IPS-18a (cell line): ENCODE results near the gene ZNF784.

Source experiments
- H3K27ac ChIP-seq: one replicate; pipeline ENCODE4 v1.5.1; 2013; ENCODE audit warnings: low read length
- H3K27me3 ChIP-seq: one replicate; pipeline ENCODE4 v1.6.1; 2013; ENCODE audit warnings: mild to moderate bottlenecking, low read length; ENCODE audit not compliant: control insufficient read depth, insufficient read depth
- H3K36me3 ChIP-seq: one replicate; pipeline ENCODE4 v1.6.1; 2013; ENCODE audit warnings: low read depth, low read length; ENCODE audit not compliant: control insufficient read depth
- H3K4me1 ChIP-seq: one replicate; pipeline ENCODE4 v1.6.1; 2013; ENCODE audit warnings: low read depth, low read length; ENCODE audit not compliant: control insufficient read depth
- H3K4me3 ChIP-seq: one replicate; pipeline ENCODE4 v1.5.1; 2013; ENCODE audit warnings: low read length
- H3K9ac ChIP-seq: one replicate; pipeline ENCODE4 v1.6.1; 2013; ENCODE audit warnings: mild to moderate bottlenecking, low read length, moderate library complexity
- H3K9me3 ChIP-seq: one replicate; pipeline ENCODE4 v1.6.1; 2013; ENCODE audit warnings: low read depth, low read length; ENCODE audit not compliant: control insufficient read depth

ZNF784 gene

DNA sequence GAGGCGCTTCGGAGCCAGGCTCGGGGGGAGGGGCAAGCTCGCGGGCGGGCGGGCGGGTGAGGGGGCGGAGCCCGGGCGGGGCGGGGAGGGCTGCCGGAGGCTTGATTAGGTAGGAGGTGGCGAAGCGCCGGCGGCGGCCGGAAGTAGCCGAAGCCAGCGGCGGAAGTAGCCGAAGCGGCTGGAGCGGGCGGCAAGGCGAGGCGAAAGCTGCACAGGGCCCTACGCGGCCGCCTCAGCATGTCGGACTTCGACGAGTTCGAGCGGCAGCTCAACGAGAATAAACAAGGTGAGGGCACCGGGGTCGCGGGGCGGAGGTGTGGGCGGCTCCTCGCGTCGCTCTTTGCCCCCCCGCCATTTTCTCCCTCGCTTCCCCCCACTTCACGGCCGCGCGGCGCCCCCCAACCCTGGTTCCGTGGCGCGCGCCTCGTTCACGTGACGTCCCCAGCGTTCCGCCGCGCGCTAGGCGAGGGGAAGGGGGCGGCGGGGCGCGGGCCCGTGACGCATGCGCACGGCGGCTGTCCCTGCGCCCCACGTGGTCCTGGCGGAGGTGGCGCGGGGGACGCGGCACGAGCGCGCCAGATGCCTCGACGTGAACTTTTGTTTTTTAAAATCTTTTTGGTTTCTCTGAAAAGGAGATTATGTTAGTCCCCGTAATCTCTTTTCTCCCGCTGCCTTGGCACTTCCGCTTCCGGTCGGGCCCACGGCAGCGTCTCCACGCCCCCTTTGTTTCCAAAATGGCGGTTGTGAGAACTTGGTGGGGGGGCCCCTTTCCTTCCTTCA is 30.7 kb upstream of the ZNF784 start, which contains the start of gene U2AF2:
U2AF2 (plus strand) TSS at position 168 of the 780 bp plus-strand sequence; CDS start at position 238, 70 bp downstream.
- H3K4me3 ChIP-seq, result peak within 1 kb of the TSS; percentile 99

DNA sequence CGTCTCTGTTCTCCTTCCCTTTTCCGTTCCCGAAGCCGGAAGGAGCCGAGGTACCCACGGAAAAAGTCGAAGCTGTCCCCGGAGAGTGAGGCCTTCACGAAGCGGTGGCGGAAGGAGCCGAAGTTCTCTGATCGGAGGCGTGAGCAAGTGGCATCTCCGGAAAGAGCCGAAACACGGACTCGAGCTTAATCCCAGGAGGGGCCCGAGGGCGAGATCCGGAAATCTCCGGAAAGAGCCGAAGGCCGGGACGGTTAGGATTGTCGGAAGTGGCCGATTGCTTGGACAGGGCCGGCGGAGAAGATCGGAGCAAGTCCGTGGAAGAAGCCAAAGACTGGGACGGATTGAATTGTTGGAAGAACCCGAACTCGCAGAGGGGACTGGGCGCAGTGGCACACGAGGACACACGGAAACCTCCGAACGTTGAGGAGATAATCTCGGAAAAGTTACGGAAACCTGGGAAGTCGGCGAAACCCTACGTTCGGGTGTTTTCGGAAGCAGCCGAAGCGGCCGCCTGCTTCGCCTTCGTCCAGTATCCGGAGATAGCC is 30.0 kb upstream of the ZNF784 start:
- Histone ChIP-seq H3K36me3 (no peaks in the 10 kb centered on the region), H3K9ac (peak overlapping the region; percentile 97), H3K27me3 (no peaks in the 10 kb centered on the region), H3K27ac (peak overlapping the region; percentile 99), H3K9me3 (no peaks in the 10 kb centered on the region), H3K4me1 (peaks cover 7% of the 10 kb centered on the region), H3K4me3 (peak overlapping the region; percentile 95)

More for the DNA sequence above, 30.7 kb upstream of the ZNF784 start, which contains the start of gene U2AF2:
- Histone ChIP-seq H3K27ac (peak within 1 kb of the TSS; percentile 99), H3K27me3 (no peaks in the 10 kb centered on the region), H3K9ac (peak within 1 kb of the TSS; percentile 99), H3K9me3 (no peaks in the 10 kb centered on the region), H3K36me3 (no peaks in the 10 kb centered on the region), H3K4me1 (peaks cover 7% of the 10 kb centered on the region)

DNA sequence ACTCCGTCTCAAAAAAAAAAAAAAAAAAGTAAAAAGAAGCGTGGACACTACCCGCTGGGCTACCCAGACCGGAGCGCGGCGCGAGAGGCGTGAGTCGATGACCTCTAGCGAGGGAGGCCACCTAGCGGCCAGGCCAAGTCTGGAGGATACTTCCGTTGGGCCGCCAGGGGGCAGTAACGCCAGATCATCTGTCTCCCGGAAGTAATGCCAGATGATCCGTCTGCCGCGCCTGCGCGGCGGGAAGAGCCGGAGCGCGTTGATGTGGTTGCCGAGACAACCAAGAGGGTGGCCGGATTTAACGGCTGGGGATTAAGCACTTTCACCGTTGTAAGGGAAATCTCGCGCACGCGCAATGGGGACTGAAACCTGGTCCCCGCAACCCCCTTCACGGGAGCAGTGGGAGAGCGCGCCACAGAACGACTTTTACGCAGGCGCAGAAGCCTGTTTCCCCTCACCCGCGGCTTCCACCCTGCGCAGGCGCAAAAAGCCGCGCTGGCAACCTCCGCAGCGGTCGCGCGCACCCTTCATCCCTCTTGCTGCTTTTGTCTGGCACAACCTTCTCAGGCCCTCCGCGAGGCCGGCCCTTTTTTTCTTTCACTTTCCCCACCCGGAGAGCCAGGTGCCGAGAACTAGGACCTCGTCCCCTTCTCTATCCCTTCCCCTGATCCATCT is 29.4 kb upstream of the ZNF784 start:
- Histone ChIP-seq H3K9ac (peak overlapping the region; percentile 97), H3K27ac (peak overlapping the region; percentile 99), H3K36me3 (no peaks in the 10 kb centered on the region), H3K27me3 (no peaks in the 10 kb centered on the region), H3K4me3 (peak overlapping the region; percentile 95), H3K4me1 (peaks cover 7% of the 10 kb centered on the region), H3K9me3 (no peaks in the 10 kb centered on the region)

DNA sequence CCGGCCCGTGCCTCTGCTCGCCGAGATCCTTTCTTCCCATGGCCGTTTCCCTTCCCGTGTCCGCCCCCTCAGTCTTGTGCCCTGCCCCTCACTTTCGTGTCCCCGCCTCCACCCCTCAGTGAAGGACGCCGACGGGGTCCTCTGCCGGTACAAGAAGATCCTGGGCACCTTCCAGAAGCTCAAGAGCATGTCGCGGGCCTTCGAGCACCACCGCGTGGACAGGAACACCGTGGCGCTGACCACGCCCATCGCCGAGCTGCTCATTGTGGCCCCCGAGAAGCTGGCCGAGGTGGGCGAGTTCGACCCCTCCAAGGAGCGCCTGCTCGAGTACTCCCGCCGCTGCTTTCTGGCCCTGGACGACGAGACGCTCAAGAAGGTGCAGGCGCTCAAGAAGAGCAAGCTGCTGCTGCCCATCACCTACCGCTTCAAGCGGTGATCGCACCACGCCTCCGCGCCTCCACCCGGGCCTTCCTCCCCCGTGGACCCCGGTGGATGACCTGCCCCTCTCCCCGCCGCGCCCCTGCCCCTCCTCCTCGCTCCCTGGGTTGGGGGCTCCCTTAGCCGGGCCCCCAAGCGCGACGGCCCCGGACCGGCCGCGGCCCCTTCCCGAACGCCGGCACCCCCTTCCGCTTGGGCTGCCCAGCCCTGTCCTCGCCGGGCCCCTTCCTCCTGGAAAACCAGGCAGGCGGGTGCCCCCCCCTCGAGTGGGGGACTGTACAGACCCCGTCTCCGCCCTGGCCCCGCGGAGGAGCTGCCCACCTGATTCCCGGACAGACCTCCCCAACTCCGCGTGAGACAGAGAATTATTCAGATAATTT is 28.2 kb upstream of the ZNF784 start:
- H3K27ac ChIP-seq, result no peak overlapping the region
- H3K36me3 ChIP-seq, result no peaks in the 10 kb centered on the region
- H3K4me3 ChIP-seq, result peak overlapping the region; percentile 95
- H3K9me3 ChIP-seq, result no peaks in the 10 kb centered on the region
- no peak overlapping the region for H3K9ac ChIP-seq
- H3K4me1 ChIP-seq, result peaks cover 10% of the 10 kb centered on the region
- H3K27me3 ChIP-seq, result no peaks in the 10 kb centered on the region

DNA sequence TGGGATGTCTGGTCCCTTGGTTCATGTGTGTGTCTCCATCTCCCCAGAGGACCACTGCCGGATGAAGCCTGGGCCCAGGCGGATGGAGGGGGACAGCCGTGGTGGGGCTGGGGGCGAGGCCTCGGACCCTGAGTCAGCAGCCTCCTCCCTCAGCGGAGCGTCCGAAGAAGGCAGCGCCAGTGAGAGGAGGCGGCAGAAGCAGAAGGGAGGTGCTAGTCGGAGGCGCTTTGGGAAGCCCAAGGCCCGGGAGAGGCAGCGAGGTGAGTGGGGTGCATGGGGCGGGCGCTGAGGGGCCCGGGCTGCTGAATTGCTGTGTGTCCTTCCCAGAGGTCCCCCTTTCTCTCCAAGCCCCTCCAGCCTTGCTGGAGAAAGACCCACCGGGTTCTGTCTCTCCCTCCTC is 26.9 kb upstream of the ZNF784 start:
- H3K4me1 ChIP-seq, result peaks cover 6% of the 10 kb centered on the region
- no peak overlapping the region for H3K9ac ChIP-seq
- H3K4me3 ChIP-seq, result no peak overlapping the region
- H3K27ac ChIP-seq, result no peak overlapping the region
- no peaks in the 10 kb centered on the region for H3K36me3 ChIP-seq
- H3K9me3 ChIP-seq, result no peaks in the 10 kb centered on the region
- no peaks in the 10 kb centered on the region for H3K27me3 ChIP-seq

DNA sequence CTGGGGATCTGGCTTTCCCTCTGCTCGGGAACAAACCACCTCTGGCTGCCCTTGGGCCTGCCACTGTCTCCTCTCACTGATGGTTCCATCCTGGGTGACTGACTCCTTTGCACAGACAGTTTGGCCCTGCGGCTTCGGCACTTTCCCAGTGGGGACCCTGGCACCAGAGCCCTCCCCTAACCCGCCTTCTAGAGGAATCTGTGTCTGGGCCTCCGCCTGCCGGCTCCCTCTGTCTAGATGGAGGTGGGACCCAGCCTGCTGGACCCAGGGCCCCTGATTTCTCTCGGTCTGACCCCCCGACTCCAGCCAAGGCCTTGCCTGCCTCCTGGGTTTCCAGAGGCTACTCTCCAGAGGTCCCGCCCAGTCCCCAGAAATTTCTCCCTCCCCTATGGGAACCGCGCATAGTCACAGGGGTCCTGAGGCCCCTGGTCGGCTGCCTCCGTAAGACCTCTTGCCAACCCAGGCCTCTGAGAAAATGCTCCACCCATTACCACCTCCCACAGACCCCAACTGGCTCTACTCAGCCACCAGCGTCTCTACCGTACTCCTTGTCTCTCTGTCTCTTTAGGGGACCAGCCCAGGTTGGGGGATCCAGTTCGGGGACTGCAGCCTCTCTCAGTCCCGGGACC is 26.4 kb upstream of the ZNF784 start:
- peaks cover 6% of the 10 kb centered on the region for H3K4me1 ChIP-seq
- no peak overlapping the region for H3K4me3 ChIP-seq
- H3K27me3 ChIP-seq, result no peaks in the 10 kb centered on the region
- no peak overlapping the region for H3K27ac ChIP-seq
- H3K9me3 ChIP-seq, result no peaks in the 10 kb centered on the region
- H3K36me3 ChIP-seq, result peaks cover 2% of the 10 kb centered on the region
- no peak overlapping the region for H3K9ac ChIP-seq

GRCh38 chr19:55650126-55650557 is 25.8 kb upstream of the ZNF784 start:
- H3K27me3 ChIP-seq, result no peaks in the 10 kb centered on the region
- H3K9ac ChIP-seq, result no peak overlapping the region
- H3K4me3 ChIP-seq, result no peak overlapping the region
- H3K27ac ChIP-seq, result no peak overlapping the region
- peaks cover 6% of the 10 kb centered on the region for H3K4me1 ChIP-seq
- no peaks in the 10 kb centered on the region for H3K9me3 ChIP-seq
- H3K36me3 ChIP-seq, result peaks cover 7% of the 10 kb centered on the region

GRCh38 chr19:55649268-55650125 is 25.1 kb upstream of the ZNF784 start:
- Histone ChIP-seq H3K4me3 (no peak overlapping the region), H3K36me3 (peaks cover 14% of the 10 kb centered on the region), H3K9ac (no peak overlapping the region), H3K27me3 (no peaks in the 10 kb centered on the region), H3K4me1 (peaks cover 6% of the 10 kb centered on the region), H3K27ac (no peak overlapping the region), H3K9me3 (no peaks in the 10 kb centered on the region)

DNA sequence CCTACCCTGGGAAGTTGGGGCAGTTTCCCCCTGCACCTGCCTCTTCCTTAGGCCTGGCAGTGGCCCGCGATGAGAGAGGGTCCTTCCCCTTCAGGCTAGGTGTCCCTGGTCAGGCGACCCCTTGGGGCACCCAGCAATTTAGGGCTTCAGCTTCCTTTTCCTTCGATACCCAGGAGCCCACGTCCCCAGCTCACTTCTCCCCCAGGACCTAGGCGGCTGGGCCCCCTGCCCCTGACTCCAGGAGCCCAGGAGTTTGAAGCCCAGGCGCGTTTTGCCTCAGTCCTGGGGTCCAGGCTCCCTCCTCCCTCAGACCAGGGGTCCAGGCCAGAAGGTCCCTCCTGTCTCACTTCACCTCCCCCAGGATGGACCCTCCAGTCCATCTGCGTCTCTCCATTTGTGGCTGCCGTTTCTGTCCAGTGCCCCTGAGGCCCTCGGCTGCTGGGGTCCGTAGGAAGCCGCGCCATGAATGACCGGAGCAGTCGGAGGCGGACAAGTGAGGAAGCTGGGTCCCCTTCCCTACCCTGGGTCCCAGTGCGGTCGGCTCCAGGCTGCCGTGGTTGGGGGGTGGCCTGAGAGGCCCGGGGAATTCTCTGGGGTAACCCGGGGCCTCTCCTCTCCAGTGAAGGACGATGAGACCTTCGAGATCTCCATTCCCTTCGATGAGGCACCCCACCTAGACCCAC is 24.4 kb upstream of the ZNF784 start:
- Histone ChIP-seq H3K4me3 (peak overlapping the region; percentile 66), H3K9me3 (no peaks in the 10 kb centered on the region), H3K9ac (peak overlapping the region; percentile 55), H3K36me3 (peaks cover 14% of the 10 kb centered on the region), H3K4me1 (peaks cover 6% of the 10 kb centered on the region), H3K27ac (no peak overlapping the region), H3K27me3 (no peaks in the 10 kb centered on the region)
